Esophagus muscularis mucosa (tissue), 3 donors: ENCODE results near the gene RTF1.

ENCODE experiments used
- CTCF ChIP-seq, 3 experiments: fragments of 200-600 bp in 2 of 3; fragments of 450-650 bp in 1 of 3; sonication (generic) in 2 of 3; IDR thresholded peaks; one replicate each; pipeline ENCODE4 v1.5.1; 2017 to 2019; ENCODE audit warnings: antibody characterized with exemption in 3 of 3, mild to moderate bottlenecking in 2 of 3, moderate library complexity in 1 of 3
- POLR2A ChIP-seq: fragments of 450-650 bp; IDR thresholded peaks from one replicate; pipeline ENCODE4 v1.6.1; 2017; ENCODE audit warnings: antibody characterized with exemption, moderate library complexity, mild to moderate bottlenecking, low read depth

GRCh38 chr15:41521614-41522013 is 104.7 kb downstream of the RTF1 start:
- TF ChIP-seq POLR2A = no peak
- TF ChIP-seq CTCF (IDR thresholded peaks at IDR 0.05) = no peak
